Left lobe of liver (tissue), 2 donors: ENCODE results near the gene ZNF805. TPM values are rescaled to one million over a fixed set of nuclear protein-coding genes. Genes with fewer than 3 reads are reported as not detected.
"Not testable (repeated sequence)": the region's sequence is repeated elsewhere in the genome, so short reads cannot be mapped to it uniquely, and the experiment has no call there.

ENCODE experiments used
- ATAC-seq: fragments of 200-7000 bp; cut with Tn5 transposase; one replicate; pipeline ENCODE4 v1.9.1; 2020; ENCODE audit warnings: mild to moderate bottlenecking, moderate library complexity
- DNase-seq: peaks from one replicate; pipeline ENCODE4 v3.0.0-alpha.2; 2020; ENCODE audit warnings: low spot score
- total RNA-seq: library from RNA; stranded (reverse); gene quantifications from one replicate; pipeline ENCODE4 v1.2.1, GENCODE V29; 2021
- donor health status: DM: no; HTN: no; CAD: no; lungs with moderate emphysema.
- donor health status: DM: no; HTN: yes; CAD: no.

Gene ZNF805
- 4.5 TPM for total RNA-seq

- DNase-seq (peak; percentile 97), ATAC-seq (peak; percentile 97)
Observed at GRCh38 chr19:57240311-57241090, at the start of gene ZNF805. ZNF805 (plus strand) TSS chr19:57240632; CDS start chr19:57240892, 260 bp downstream.

- DNase-seq (peak; percentile 90), ATAC-seq (peak; percentile 99)
Observed at GRCh38 chr19:57191141-57192076, 49.0 kb upstream of the ZNF805 start, which contains the start of gene ZNF264. ZNF264 (plus strand) TSS chr19:57191500; CDS start chr19:57191914, 414 bp downstream.

GRCh38 chr19:57192077-57192420, 48.4 kb upstream of the ZNF805 start:
- no peak for DNase-seq
- no peak for ATAC-seq

GRCh38 chr19:57192993-57193392, 47.4 kb upstream of the ZNF805 start:
- DNase-seq (no peak), ATAC-seq (no peak)

GRCh38 chr19:57197874-57198273, 42.6 kb upstream of the ZNF805 start:
- ATAC-seq, DNase-seq: not testable (repeated sequence)

- DNase-seq (no peak), ATAC-seq (no peak)
Observed at GRCh38 chr19:57202160-57202559, 38.3 kb upstream of the ZNF805 start.

GRCh38 chr19:57210381-57210780, 30.1 kb upstream of the ZNF805 start:
- DNase-seq (no peak), ATAC-seq (no peak)

GRCh38 chr19:57212109-57212508, 28.3 kb upstream of the ZNF805 start:
- peak; percentile 22 for DNase-seq
- ATAC-seq = no peak

GRCh38 chr19:57227502-57227901, 12.9 kb upstream of the ZNF805 start:
- ATAC-seq = no peak
- DNase-seq = peak; percentile 15

- no peak for ATAC-seq
Observed at GRCh38 chr19:57231686-57232085, 8.7 kb upstream of the ZNF805 start.

GRCh38 chr19:57233207-57233606, 7.2 kb upstream of the ZNF805 start:
- DNase-seq (no peak), ATAC-seq (no peak)

More at GRCh38 chr19:57231686-57232085, 8.7 kb upstream of the ZNF805 start:
- DNase-seq = no peak

GRCh38 chr19:57239982-57240310, 486 bp upstream of the ZNF805 start:
- DNase-seq (no peak), ATAC-seq (no peak)

- DNase-seq = no peak
- no peak for ATAC-seq
Observed at GRCh38 chr19:57241176-57241575, 744 bp downstream of the ZNF805 start.

- ATAC-seq (no peak), DNase-seq (no peak)
Observed at GRCh38 chr19:57242821-57243220, 2.4 kb downstream of the ZNF805 start.

GRCh38 chr19:57244513-57244912, 4.1 kb downstream of the ZNF805 start:
- no peak for DNase-seq
- ATAC-seq = no peak

GRCh38 chr19:57245066-57245465, 4.6 kb downstream of the ZNF805 start:
- DNase-seq = no peak
- ATAC-seq = no peak

- DNase-seq = no peak
- peak; percentile 53 for ATAC-seq
Observed at GRCh38 chr19:57245959-57246358, 5.5 kb downstream of the ZNF805 start.

- ATAC-seq = no peak
Observed at GRCh38 chr19:57248646-57249045, 8.2 kb downstream of the ZNF805 start.

GRCh38 chr19:57249329-57249728, 8.9 kb downstream of the ZNF805 start:
- DNase-seq (no peak), ATAC-seq (no peak)

More at GRCh38 chr19:57248646-57249045, 8.2 kb downstream of the ZNF805 start:
- DNase-seq = no peak

- not testable (repeated sequence) for ATAC-seq
Observed at GRCh38 chr19:57253767-57254166, 13.3 kb downstream of the ZNF805 start.

GRCh38 chr19:57262044-57262443, 21.6 kb downstream of the ZNF805 start:
- no peak for DNase-seq

More at GRCh38 chr19:57253767-57254166, 13.3 kb downstream of the ZNF805 start:
- not testable (repeated sequence) for DNase-seq

More at GRCh38 chr19:57262044-57262443, 21.6 kb downstream of the ZNF805 start:
- no peak for ATAC-seq
